HG03558 (cell line): ENCODE measurements around the gene UQCC2.

Experiments used
- ATAC-seq: cut with Tn5 transposase; IDR thresholded peaks from one replicate; pipeline ENCODE4 v1.9.1; 2021; ENCODE audit warnings: moderate number of reproducible peaks; ENCODE audit not compliant: unreplicated experiment; ENCODE audit errors: extremely low read depth

The UQCC2 gene

GRCh38 chr6:33693186-33694105 is 18.1 kb downstream of the UQCC2 start:
- no peak for ATAC-seq

- no peak for ATAC-seq
These were observed 18.7 kb downstream of the UQCC2 start for GRCh38 chr6:33692760-33693158.

- no peak for ATAC-seq
These were observed 19.3 kb downstream of the UQCC2 start for GRCh38 chr6:33692078-33692759.

GRCh38 chr6:33691456-33692077 is 19.9 kb downstream of the UQCC2 start:
- ATAC-seq, result no peak

- ATAC-seq, result no peak
These were observed 20.7 kb downstream of the UQCC2 start for GRCh38 chr6:33690766-33691165.

GRCh38 chr6:33689879-33690278 is 21.6 kb downstream of the UQCC2 start:
- ATAC-seq, result no peak

GRCh38 chr6:33689148-33689494 is 22.4 kb downstream of the UQCC2 start:
- no peak for ATAC-seq

GRCh38 chr6:33688451-33689147 is 22.9 kb downstream of the UQCC2 start:
- ATAC-seq, result no peak

- ATAC-seq, result no peak
These were observed 23.5 kb downstream of the UQCC2 start for GRCh38 chr6:33688006-33688405.

GRCh38 chr6:33686981-33687975 is 24.2 kb downstream of the UQCC2 start:
- ATAC-seq, result no peak

- no peak for ATAC-seq
These were observed 25.1 kb downstream of the UQCC2 start for GRCh38 chr6:33686225-33686924.

GRCh38 chr6:33685411-33686224 is 25.9 kb downstream of the UQCC2 start:
- no peak for ATAC-seq

GRCh38 chr6:33684983-33685382 is 26.5 kb downstream of the UQCC2 start:
- ATAC-seq, result no peak

GRCh38 chr6:33684428-33684896 is 27.0 kb downstream of the UQCC2 start:
- no peak for ATAC-seq

- ATAC-seq, result no peak
These were observed 27.7 kb downstream of the UQCC2 start for GRCh38 chr6:33683576-33684427.

- no peak for ATAC-seq
These were observed 28.4 kb downstream of the UQCC2 start for GRCh38 chr6:33683051-33683571.

- ATAC-seq, result no peak
These were observed 29.2 kb downstream of the UQCC2 start for GRCh38 chr6:33682341-33682740.
